CD4-positive, alpha-beta T cell treated with Interleukin-1 beta for 1 hour (primary cell): ENCODE measurements around the gene EDC3.
"Not testable (repeated sequence)": the region's sequence is repeated elsewhere in the genome, so short reads cannot be mapped to it uniquely, and the experiment has no call there.

Experiments
- DNase-seq, 2 donors: peaks; one replicate each; pipeline ENCODE4 v3.0.0-alpha.2; 2020 to 2022

Gene EDC3

GRCh38 chr15:74608786-74609185 is 87.0 kb downstream of the EDC3 start:
- DNase-seq = no peak

GRCh38 chr15:74605795-74606150 is 90.1 kb downstream of the EDC3 start:
- DNase-seq = no peak

DNA sequence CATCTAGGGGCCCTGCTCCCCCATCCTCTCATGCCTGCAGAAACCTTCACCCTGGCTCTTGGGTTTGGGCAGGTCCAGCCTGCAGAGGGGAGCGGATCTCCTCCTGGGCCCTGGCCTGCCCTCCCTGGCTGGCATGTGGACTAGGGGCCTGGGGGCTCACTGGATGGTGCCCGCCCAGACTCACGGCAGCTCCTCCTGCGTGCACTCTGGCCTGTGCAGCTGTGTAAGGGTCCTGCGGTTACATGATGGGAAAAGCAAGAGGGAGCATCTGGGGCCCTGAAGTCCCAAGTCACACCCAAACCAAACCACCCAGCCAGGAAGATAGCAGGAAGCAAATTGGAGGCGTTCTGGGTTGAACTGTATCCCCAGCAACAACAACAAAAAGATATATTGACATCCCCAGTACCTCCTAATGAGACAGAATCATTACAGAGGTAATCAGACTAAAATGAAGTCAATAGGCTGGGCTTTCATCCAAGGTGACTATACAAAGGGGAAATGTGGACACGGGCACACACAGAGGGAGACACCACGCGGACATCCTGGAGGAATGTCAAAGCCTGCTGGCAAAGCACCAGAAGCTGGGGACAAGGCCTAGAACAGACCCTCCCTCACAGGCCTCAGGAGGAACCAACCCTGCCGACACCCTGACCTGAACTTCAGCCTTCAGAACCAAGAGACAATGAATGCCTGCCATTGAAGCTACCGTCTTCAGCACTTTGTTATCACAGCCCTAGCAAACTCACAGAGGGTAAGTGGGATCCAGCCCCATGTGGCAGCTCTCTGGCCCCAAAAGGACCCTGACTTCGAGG is 90.6 kb downstream of the EDC3 start:
- no peak for DNase-seq

DNA sequence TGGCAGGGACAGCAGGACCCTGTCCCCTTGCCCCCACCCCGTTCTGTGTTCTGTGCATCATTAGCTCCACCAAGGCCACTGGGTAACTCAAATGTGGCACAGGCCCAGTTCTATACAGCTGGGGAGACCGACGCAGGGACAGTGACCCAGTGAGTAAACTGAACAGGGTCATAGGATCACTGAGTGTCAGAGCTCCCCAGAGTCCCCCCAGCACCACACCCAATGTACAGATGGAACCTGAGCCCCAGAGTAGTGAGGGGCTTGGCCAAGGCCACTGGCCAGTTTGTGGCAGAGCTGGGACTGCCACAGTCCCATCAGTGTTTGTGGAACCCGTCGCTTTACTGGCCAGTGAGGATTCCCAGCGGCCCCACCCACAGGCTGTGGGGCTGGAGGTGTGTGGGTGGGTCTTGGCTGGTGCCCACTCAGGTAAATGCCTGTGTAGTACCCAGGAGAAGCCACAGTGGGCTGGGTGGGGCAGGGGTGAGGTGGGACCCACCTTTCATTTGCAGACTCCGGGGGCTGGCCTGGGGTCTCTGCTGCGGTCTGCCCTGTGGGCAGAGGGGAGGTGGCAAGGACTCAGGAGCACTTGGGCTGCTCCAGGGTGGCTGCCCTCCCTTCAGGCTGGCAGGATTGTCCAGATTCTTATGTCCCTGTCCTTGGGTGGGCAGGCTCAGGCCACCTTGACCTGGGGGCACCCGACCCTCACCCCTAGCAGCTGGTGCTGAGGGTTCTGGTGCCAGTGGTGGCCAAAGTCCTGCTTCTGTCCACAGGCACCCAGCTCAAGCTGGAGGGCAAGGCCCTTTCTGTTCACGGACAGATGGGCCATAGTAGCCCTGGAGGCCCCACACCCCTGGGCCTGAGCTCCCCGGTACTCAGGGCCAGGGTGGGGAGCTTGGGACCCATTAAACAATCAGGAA is 91.8 kb downstream of the EDC3 start:
- no peak for DNase-seq

GRCh38 chr15:74603026-74603788 is 92.6 kb downstream of the EDC3 start:
- no peak for DNase-seq

GRCh38 chr15:74599156-74599555 is 96.7 kb downstream of the EDC3 start:
- no peak for DNase-seq

GRCh38 chr15:74598126-74598842 is 97.5 kb downstream of the EDC3 start:
- peak; percentile 89 to 90 for DNase-seq

DNA sequence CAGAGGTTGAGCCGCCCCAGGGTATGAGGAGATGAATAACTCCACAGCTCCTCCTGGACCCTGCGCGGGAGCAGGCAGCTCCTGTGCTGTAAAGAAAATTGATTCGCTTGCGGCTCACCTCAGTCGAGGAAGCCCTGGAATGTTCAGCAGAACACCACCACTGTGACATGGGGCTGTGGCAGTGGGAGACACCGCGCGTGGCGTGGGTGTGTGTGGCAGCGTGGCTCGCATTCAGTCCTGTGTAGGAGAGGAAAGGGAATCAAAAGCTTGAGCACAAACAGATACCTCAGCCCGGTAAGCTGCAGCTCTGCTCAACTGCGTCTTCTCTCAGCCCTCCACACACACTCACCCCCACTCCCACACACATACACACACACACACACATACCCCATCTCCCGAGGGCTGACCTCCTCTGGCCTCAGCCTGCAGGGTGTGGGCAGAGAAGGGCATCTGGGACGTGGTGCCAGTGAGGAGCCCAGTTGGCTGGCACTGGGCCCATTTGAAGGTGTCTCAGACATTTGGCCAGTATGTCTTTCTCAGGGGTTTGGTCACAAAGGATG is 98.6 kb downstream of the EDC3 start:
- DNase-seq = not testable (repeated sequence)

- DNase-seq = not testable (repeated sequence)
These were observed 99.1 kb downstream of the EDC3 start for GRCh38 chr15:74596736-74597135.

GRCh38 chr15:74595271-74595670 is 100.6 kb downstream of the EDC3 start:
- no peak for DNase-seq

DNA sequence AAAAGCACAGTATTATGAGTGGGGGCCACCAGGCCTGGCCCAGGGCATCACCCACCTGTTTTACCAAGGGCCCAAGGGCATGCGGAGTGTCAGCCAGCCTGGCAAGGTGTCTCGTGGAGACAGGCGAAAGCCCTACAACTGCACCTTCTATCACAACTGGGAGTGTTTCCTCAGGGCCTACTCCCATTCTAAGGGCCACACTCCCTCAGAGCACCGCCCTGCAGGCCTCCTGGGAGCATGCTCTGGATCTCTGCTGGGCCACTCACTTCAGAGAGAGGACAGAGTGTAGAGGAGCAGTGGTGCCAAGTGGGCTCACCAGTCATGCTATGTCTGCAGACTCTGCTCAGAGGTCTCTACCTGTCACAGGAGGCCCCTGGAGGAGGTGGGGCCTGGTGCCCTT is 101.4 kb downstream of the EDC3 start:
- no peak for DNase-seq

- no peak for DNase-seq
These were observed 102.7 kb downstream of the EDC3 start for GRCh38 chr15:74593122-74593521.

DNA sequence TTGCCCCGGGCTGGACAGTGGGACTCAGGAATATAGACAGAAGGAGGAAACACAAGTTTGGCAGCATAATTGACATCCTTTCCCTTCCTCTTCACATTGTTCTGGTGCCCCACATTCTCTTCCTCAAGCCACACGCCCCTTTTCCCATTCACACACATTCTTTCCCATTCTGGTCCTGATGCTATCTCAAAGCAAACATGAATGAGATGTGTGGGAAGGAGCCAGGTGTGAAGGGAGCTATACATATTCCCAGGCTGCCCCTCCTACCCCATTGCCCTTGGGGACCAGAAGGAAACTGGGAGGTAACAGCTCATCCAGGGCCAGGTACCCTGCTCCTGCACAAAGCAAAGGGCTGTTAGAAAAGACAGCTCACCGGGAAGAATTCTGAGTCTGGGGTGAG is 103.6 kb downstream of the EDC3 start:
- DNase-seq = no peak

DNA sequence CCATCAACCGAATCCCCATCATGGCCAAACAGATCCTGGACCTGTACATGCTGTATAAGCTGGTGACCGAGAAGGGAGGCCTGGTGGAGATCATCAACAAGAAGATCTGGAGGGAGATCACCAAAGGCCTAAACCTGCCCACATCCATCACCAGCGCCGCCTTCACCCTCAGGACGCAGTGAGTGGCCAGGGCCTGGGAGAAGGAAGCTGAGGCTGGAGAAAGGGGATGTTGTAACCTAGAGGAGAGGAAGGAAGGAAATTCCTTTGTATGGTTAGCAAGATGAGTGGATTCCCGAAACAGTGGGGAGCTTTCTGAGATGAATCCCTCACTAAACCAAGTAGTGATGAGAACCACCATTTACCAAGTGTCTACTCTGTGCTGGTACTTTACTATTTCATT is 106.0 kb downstream of the EDC3 start:
- DNase-seq = no peak

- DNase-seq = no peak
These were observed 110.0 kb downstream of the EDC3 start for GRCh38 chr15:74585857-74586256.

GRCh38 chr15:74585191-74585590 is 110.6 kb downstream of the EDC3 start:
- no peak for DNase-seq

DNA sequence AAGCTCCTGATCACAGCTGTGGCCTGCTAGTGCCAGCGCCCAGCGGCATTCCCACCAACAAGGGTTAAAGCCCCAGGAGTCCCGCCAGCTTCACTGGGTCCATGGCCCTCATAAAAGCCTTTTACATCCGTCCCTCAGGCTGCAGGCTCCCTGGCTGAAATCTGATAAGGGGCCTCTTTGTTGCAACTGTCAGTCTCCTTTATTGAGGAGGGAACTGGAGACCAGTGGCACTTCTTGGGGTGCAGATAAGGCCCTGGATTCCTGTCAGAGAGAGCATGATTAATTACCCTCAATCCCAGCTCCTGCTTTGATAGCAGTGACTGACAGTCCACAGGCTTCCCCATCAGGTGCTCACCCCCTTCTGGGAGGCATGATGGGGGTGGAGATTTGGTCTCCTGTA is 111.0 kb downstream of the EDC3 start:
- no peak for DNase-seq

DNA sequence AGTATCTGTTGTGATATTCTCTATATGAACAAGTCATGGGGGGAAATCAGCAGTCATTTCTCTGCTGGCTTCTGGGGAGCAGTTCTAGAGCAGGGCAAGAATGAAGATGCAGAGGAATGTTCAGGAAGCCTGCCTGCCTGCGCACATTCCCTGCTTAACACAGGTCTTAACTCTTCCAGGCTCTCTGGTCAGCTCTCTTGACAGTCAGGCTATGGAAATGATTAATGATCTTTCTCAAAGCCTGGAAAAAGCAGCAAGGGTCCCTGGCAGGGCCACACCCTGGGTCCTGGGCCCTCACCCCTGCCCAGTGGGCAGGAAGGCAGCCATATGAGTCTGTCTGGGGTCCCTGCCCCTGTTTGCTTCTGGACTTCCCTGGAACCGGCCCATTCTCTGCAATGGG is 111.6 kb downstream of the EDC3 start:
- DNase-seq = no peak
